ENCODE measurements around the gene FGFRL1.
A peak's percentile ranks its signal among the peaks of the same experiment; 100 is the strongest.

Gene FGFRL1

GRCh38 chr4:982291-982690, 29.1 kb upstream of the FGFRL1 start:
- H3K9ac ChIP-seq (ENCODE audit: low read depth, low read length), result no peak overlapping the region
- H3K36me3 ChIP-seq (ENCODE audit: control insufficient read depth, insufficient read depth, low read length), result no peaks in the 10 kb centered on the region
- H3K4me3 ChIP-seq (ENCODE audit: low read depth, low read length), result no peak overlapping the region
- no peaks in the 10 kb centered on the region for H3K9me3 ChIP-seq (ENCODE audit: control insufficient read depth, insufficient read depth, low read length)
- peaks cover 3% of the 10 kb centered on the region for H3K4me1 ChIP-seq (ENCODE audit: control insufficient read depth, insufficient read depth, low read length)
- H3K27me3 ChIP-seq (ENCODE audit: control insufficient read depth, insufficient read depth, low read length), result peaks cover 15% of the 10 kb centered on the region

GRCh38 chr4:982814-983213, 28.6 kb upstream of the FGFRL1 start:
- Histone ChIP-seq H3K4me3 (ENCODE audit: low read depth, low read length) (no peak overlapping the region), H3K4me1 (ENCODE audit: control insufficient read depth, insufficient read depth, low read length) (peaks cover 3% of the 10 kb centered on the region), H3K9me3 (ENCODE audit: control insufficient read depth, insufficient read depth, low read length) (no peaks in the 10 kb centered on the region), H3K27me3 (ENCODE audit: control insufficient read depth, insufficient read depth, low read length) (peaks cover 15% of the 10 kb centered on the region), H3K36me3 (ENCODE audit: control insufficient read depth, insufficient read depth, low read length) (no peaks in the 10 kb centered on the region), H3K9ac (ENCODE audit: low read depth, low read length) (no peak overlapping the region)

- Histone ChIP-seq H3K9ac (ENCODE audit: low read depth, low read length) (no peak overlapping the region), H3K4me3 (ENCODE audit: low read depth, low read length) (peak overlapping the region; percentile 9), H3K27me3 (ENCODE audit: control insufficient read depth, insufficient read depth, low read length) (peaks cover 15% of the 10 kb centered on the region), H3K4me1 (ENCODE audit: control insufficient read depth, insufficient read depth, low read length) (peaks cover 3% of the 10 kb centered on the region), H3K36me3 (ENCODE audit: control insufficient read depth, insufficient read depth, low read length) (no peaks in the 10 kb centered on the region), H3K9me3 (ENCODE audit: control insufficient read depth, insufficient read depth, low read length) (no peaks in the 10 kb centered on the region)
Measured at GRCh38 chr4:984336-985054, 26.9 kb upstream of the FGFRL1 start.

GRCh38 chr4:985123-985830, 26.1 kb upstream of the FGFRL1 start:
- H3K9me3 ChIP-seq (ENCODE audit: control insufficient read depth, insufficient read depth, low read length), result no peaks in the 10 kb centered on the region

GRCh38 chr4:986428-986878, 25.0 kb upstream of the FGFRL1 start:
- Histone ChIP-seq H3K4me1 (ENCODE audit: control insufficient read depth, insufficient read depth, low read length) (peaks cover 3% of the 10 kb centered on the region), H3K4me3 (ENCODE audit: low read depth, low read length) (peak overlapping the region; percentile 68), H3K27me3 (ENCODE audit: control insufficient read depth, insufficient read depth, low read length) (peaks cover 15% of the 10 kb centered on the region), H3K36me3 (ENCODE audit: control insufficient read depth, insufficient read depth, low read length) (peaks cover 3% of the 10 kb centered on the region), H3K9ac (ENCODE audit: low read depth, low read length) (peak overlapping the region; percentile 66), H3K9me3 (ENCODE audit: control insufficient read depth, insufficient read depth, low read length) (no peaks in the 10 kb centered on the region)

More at GRCh38 chr4:985123-985830, 26.1 kb upstream of the FGFRL1 start:
- Histone ChIP-seq H3K4me1 (ENCODE audit: control insufficient read depth, insufficient read depth, low read length) (peaks cover 3% of the 10 kb centered on the region), H3K4me3 (ENCODE audit: low read depth, low read length) (peak overlapping the region; percentile 9), H3K36me3 (ENCODE audit: control insufficient read depth, insufficient read depth, low read length) (peaks cover 3% of the 10 kb centered on the region), H3K27me3 (ENCODE audit: control insufficient read depth, insufficient read depth, low read length) (peaks cover 15% of the 10 kb centered on the region), H3K9ac (ENCODE audit: low read depth, low read length) (no peak overlapping the region)

- Histone ChIP-seq H3K9ac (ENCODE audit: low read depth, low read length) (peak within 1 kb of the TSS; percentile 66), H3K9me3 (ENCODE audit: control insufficient read depth, insufficient read depth, low read length) (no peaks in the 10 kb centered on the region), H3K27me3 (ENCODE audit: control insufficient read depth, insufficient read depth, low read length) (peaks cover 15% of the 10 kb centered on the region), H3K4me1 (ENCODE audit: control insufficient read depth, insufficient read depth, low read length) (peaks cover 3% of the 10 kb centered on the region), H3K4me3 (ENCODE audit: low read depth, low read length) (peak within 1 kb of the TSS; percentile 68), H3K36me3 (ENCODE audit: control insufficient read depth, insufficient read depth, low read length) (peaks cover 3% of the 10 kb centered on the region)
Measured at GRCh38 chr4:986879-987623, 24.4 kb upstream of the FGFRL1 start, which contains the start of gene IDUA. Gene IDUA (plus strand): TSS chr4:987044. CDS start chr4:987085, 41 bp downstream.

- no peaks in the 10 kb centered on the region for H3K9me3 ChIP-seq (ENCODE audit: control insufficient read depth, insufficient read depth, low read length)
- H3K4me3 ChIP-seq (ENCODE audit: low read depth, low read length), result peak overlapping the region; percentile 68
- peaks cover 3% of the 10 kb centered on the region for H3K36me3 ChIP-seq (ENCODE audit: control insufficient read depth, insufficient read depth, low read length)
- H3K27me3 ChIP-seq (ENCODE audit: control insufficient read depth, insufficient read depth, low read length), result peaks cover 15% of the 10 kb centered on the region
- H3K4me1 ChIP-seq (ENCODE audit: control insufficient read depth, insufficient read depth, low read length), result peaks cover 3% of the 10 kb centered on the region
- H3K9ac ChIP-seq (ENCODE audit: low read depth, low read length), result no peak overlapping the region
Measured at GRCh38 chr4:987624-988513, 23.6 kb upstream of the FGFRL1 start.

- Histone ChIP-seq H3K4me3 (ENCODE audit: low read depth, low read length) (no peak overlapping the region), H3K27me3 (ENCODE audit: control insufficient read depth, insufficient read depth, low read length) (peaks cover 15% of the 10 kb centered on the region)
Measured at GRCh38 chr4:988726-989721, 22.4 kb upstream of the FGFRL1 start.

GRCh38 chr4:989722-990471, 21.5 kb upstream of the FGFRL1 start:
- H3K9ac ChIP-seq (ENCODE audit: low read depth, low read length), result no peak overlapping the region
- H3K4me3 ChIP-seq (ENCODE audit: low read depth, low read length), result no peak overlapping the region
- no peaks in the 10 kb centered on the region for H3K9me3 ChIP-seq (ENCODE audit: control insufficient read depth, insufficient read depth, low read length)
- peaks cover 11% of the 10 kb centered on the region for H3K27me3 ChIP-seq (ENCODE audit: control insufficient read depth, insufficient read depth, low read length)
- H3K36me3 ChIP-seq (ENCODE audit: control insufficient read depth, insufficient read depth, low read length), result peaks cover 3% of the 10 kb centered on the region
- peaks cover 3% of the 10 kb centered on the region for H3K4me1 ChIP-seq (ENCODE audit: control insufficient read depth, insufficient read depth, low read length)

More at GRCh38 chr4:988726-989721, 22.4 kb upstream of the FGFRL1 start:
- Histone ChIP-seq H3K36me3 (ENCODE audit: control insufficient read depth, insufficient read depth, low read length) (peaks cover 3% of the 10 kb centered on the region), H3K9ac (ENCODE audit: low read depth, low read length) (no peak overlapping the region), H3K4me1 (ENCODE audit: control insufficient read depth, insufficient read depth, low read length) (peaks cover 3% of the 10 kb centered on the region), H3K9me3 (ENCODE audit: control insufficient read depth, insufficient read depth, low read length) (no peaks in the 10 kb centered on the region)

Measured in iPS-15b (cell line).